Astrocyte of the cerebellum (primary cell): ENCODE results near the gene CNPY4.

ENCODE experiments used
- DNase-seq: peaks from one replicate; pipeline ENCODE4 v3.0.0-alpha.2; 2011; ENCODE audit warnings: low read depth
- H3K4me3 ChIP-seq: 2 replicates; pipeline ENCODE4 v1.5.1; 2011; ENCODE audit warnings: mild to moderate bottlenecking, low read depth, low read length, moderate library complexity
- CTCF ChIP-seq: IDR thresholded peaks from 2 replicates; pipeline ENCODE4 v1.5.1; 2012; ENCODE audit warnings: low read length, low read depth, moderate library complexity, mild to moderate bottlenecking; ENCODE audit errors: missing control alignments
- in situ Hi-C: cut with HindIII; loops from 2 replicates; pipeline ENCODE4 v1.10.0; 2017; ENCODE audit warnings: low sequenced_read_pairs

Gene CNPY4

GRCh38 chr7:100098913-100099312 lies 20.5 kb upstream of the CNPY4 start:
- H3K4me3 ChIP-seq: no peak overlapping the region
- in situ Hi-C loops: loop anchor here (5.0 kb wide), 1 partner anchor 67 kb away; no protein-coding TSS in a partner anchor
- no peak for TF ChIP-seq CTCF
- no peak for DNase-seq

- peak overlapping the region; percentile 85 for H3K4me3 ChIP-seq
- TF ChIP-seq CTCF: no peak
- no peak for DNase-seq
- in situ Hi-C loops: loop anchor here (5.0 kb wide), 1 partner anchor 67 kb away; no protein-coding TSS in a partner anchor
Observed at GRCh38 chr7:100099452-100099851, 20.0 kb upstream of the CNPY4 start.

- no peak for TF ChIP-seq CTCF
- in situ Hi-C loops: no loop called here
- peak overlapping the region; percentile 85 for H3K4me3 ChIP-seq
- DNase-seq: peak; percentile 96
Observed at GRCh38 chr7:100100420-100101015, 18.9 kb upstream of the CNPY4 start.

- DNase-seq: peak; percentile 97
- peak within 1 kb of the TSS; percentile 85 for H3K4me3 ChIP-seq
- TF ChIP-seq CTCF: no peak
- in situ Hi-C loops: no loop called here
Observed at GRCh38 chr7:100101016-100101862, 18.2 kb upstream of the CNPY4 start, which contains the start of the genes AP4M1 and MCM7. Gene AP4M1 (plus strand): TSS chr7:100101643. CDS start chr7:100101715, 72 bp downstream. Gene MCM7 (minus strand): TSS chr7:100101397. CDS start chr7:100101294, 103 bp downstream.

- H3K4me3 ChIP-seq: peak overlapping the region; percentile 85
- peak; percentile 87 for DNase-seq
- in situ Hi-C loops: no loop called here
- TF ChIP-seq CTCF: no peak
Observed at GRCh38 chr7:100102950-100103840, 16.2 kb upstream of the CNPY4 start.

- DNase-seq: no peak
- H3K4me3 ChIP-seq: no peak overlapping the region
- TF ChIP-seq CTCF: no peak
- in situ Hi-C loops: no loop called here
Observed at GRCh38 chr7:100105534-100105933, 13.9 kb upstream of the CNPY4 start.
